GM03348 (cell line): ENCODE data around the gene KANTR.
"Not testable (repeated sequence)": the region's sequence is repeated elsewhere in the genome, so short reads cannot be mapped to it uniquely, and the experiment has no call there.

Source experiments
- DNase-seq: peaks from one replicate; pipeline ENCODE4 v3.0.0; 2012; ENCODE audit warnings: low spot score

Gene KANTR

GRCh38 chrX:53128097-53128749 lies 34.3 kb downstream of the KANTR start:
- peak; percentile 29 for DNase-seq

- no peak for DNase-seq
Observed at GRCh38 chrX:53133400-53133799, 39.5 kb downstream of the KANTR start.

GRCh38 chrX:53135581-53135980 lies 41.6 kb downstream of the KANTR start:
- no peak for DNase-seq

- DNase-seq: no peak
Observed at GRCh38 chrX:53153581-53153980, 59.6 kb downstream of the KANTR start.

- no peak for DNase-seq
Observed at GRCh38 chrX:53155512-53156206, 61.7 kb downstream of the KANTR start.

- DNase-seq: no peak
Observed at GRCh38 chrX:53156207-53156596, 62.3 kb downstream of the KANTR start.

GRCh38 chrX:53159184-53159583 lies 65.2 kb downstream of the KANTR start:
- DNase-seq: no peak

GRCh38 chrX:53160297-53160983 lies 66.5 kb downstream of the KANTR start:
- no peak for DNase-seq

- no peak for DNase-seq
Observed at GRCh38 chrX:53163436-53163835, 69.5 kb downstream of the KANTR start.

GRCh38 chrX:53164566-53164965 lies 70.6 kb downstream of the KANTR start:
- not testable (repeated sequence) for DNase-seq

GRCh38 chrX:53166103-53166502 lies 72.2 kb downstream of the KANTR start:
- DNase-seq: no peak

- no peak for DNase-seq
Observed at GRCh38 chrX:53171356-53171755, 77.4 kb downstream of the KANTR start.
